Spleen (tissue), 11 donors: ENCODE results near the gene TEX2. TPM values are rescaled to one million over a fixed set of nuclear protein-coding genes. Genes with fewer than 3 reads are reported as not detected.

Experiments used
- DNase-seq: peaks from one replicate; pipeline ENCODE4 v3.0.0-alpha.2; 2020
- H3K27ac ChIP-seq, 8 donors: fragments of 200-600 bp; sonication (generic) in 7 of 8; 1 replicate in 4 of 8; 2 replicates in 4 of 8; pipeline versions ENCODE4 v1.5.0 to v1.8.0; 2016 to 2021; ENCODE audit warnings: inconsistent platforms in 4 of 8, mild to moderate bottlenecking in 4 of 8, moderate library complexity in 1 of 8
- H3K27me3 ChIP-seq, 7 donors: fragments of 200-600 bp; sonication (generic) in 6 of 7; replicated peaks in 1 of 7; 1 replicate in 4 of 7; 2 replicates in 3 of 7; pipeline versions ENCODE4 v1.5.0 to v1.8.0; 2016 to 2021; ENCODE audit warnings: inconsistent platforms in 3 of 7, mild to moderate bottlenecking in 1 of 7
- H3K36me3 ChIP-seq, 6 donors: fragments of 200-600 bp; sonication (generic) in 5 of 6; 1 replicate in 4 of 6; 2 replicates in 2 of 6; pipeline versions ENCODE4 v1.5.0 to v1.8.0; 2016 to 2021; ENCODE audit warnings: inconsistent platforms in 2 of 6
- H3K4me1 ChIP-seq, 6 donors: fragments of 200-600 bp; sonication (generic) in 5 of 6; 1 replicate in 3 of 6; 2 replicates in 3 of 6; pipeline versions ENCODE4 v1.5.0 to v1.8.0; 2016 to 2021; ENCODE audit warnings: inconsistent platforms in 3 of 6
- H3K4me3 ChIP-seq, 8 donors: fragments of 200-600 bp; sonication (generic) in 7 of 8; 1 replicate in 4 of 8; 2 replicates in 4 of 8; pipeline versions ENCODE4 v1.5.0 to v1.8.0; 2016 to 2021; ENCODE audit warnings: inconsistent platforms in 4 of 8, mild to moderate bottlenecking in 4 of 8, moderate library complexity in 2 of 8
- H3K9me3 ChIP-seq, 8 donors: fragments of 200-600 bp; sonication (generic) in 7 of 8; 1 replicate in 4 of 8; 2 replicates in 4 of 8; pipeline versions ENCODE4 v1.5.0 to v1.8.0; 2016 to 2021; ENCODE audit warnings: inconsistent platforms in 4 of 8
- CTCF ChIP-seq, 11 experiments: fragments of 200-600 bp in 7 of 11; fragments of 450-650 bp in 4 of 11; sonication (generic) in 4 of 11; IDR thresholded peaks in 8 of 11; conservative IDR thresholded peaks in 3 of 11; 1 replicate in 7 of 11; 2 replicates in 4 of 11; pipeline versions ENCODE4 v1.4.0 to v1.8.0; 2016 to 2021; ENCODE audit warnings: antibody characterized with exemption in 11 of 11, inconsistent platforms in 4 of 11, mild to moderate bottlenecking in 1 of 11
- POLR2A ChIP-seq, 3 donors: fragments of 450-650 bp; IDR thresholded peaks; one replicate each; pipeline ENCODE4 v1.5.1; 2017; ENCODE audit warnings: antibody characterized with exemption in 3 of 3, mild to moderate bottlenecking in 1 of 3
- POLR2AphosphoS5 ChIP-seq, 3 donors: sonication (generic); formaldehyde crosslinking; IDR thresholded peaks; one replicate each; pipeline ENCODE4 v1.5.1; 2017; ENCODE audit warnings: antibody characterized with exemption in 3 of 3
- WGBS, 5 donors: extraction: QIAGEN DNeasy Blood & Tissue Kit in 3 of 5; methylation state at CpG; one replicate each; pipeline versions ENCODE4 v1.1.5 to v1.1.7; 2013 to 2018; 5-methylcytosine and 5-hydroxymethylcytosine counted together
- intact Hi-C: fragments of 100-400 bp; cut with DNase I; formaldehyde crosslinking; loops from one replicate; pipeline ENCODE4 v1.15.0; 2023; ENCODE audit warnings: low total_unique reads
- polyA plus RNA-seq, 3 donors: library from polyadenylated mRNA; stranded (reverse); fragments of 200-250 nt; gene quantifications; one replicate each; pipeline ENCODE4 v1.2.1, GENCODE V29; 2013
- total RNA-seq, 7 donors: library from RNA; depleted of rRNA in 3 of 7; stranded (reverse); fragments of >200 nt in 3 of 7; fragmentation: NEBNext Ultra II Directional in 4 of 7; extraction: Animal tissue kit (Norgen Biotek cat#: 25700) in 4 of 7; gene quantifications; one replicate each; pipeline versions ENCODE4 v1.1.0 to v1.2.1, GENCODE V29; 2016 to 2021
- donor health status: healthy with polysubstance abuse.
- donor health status: DM: no; HTN: no; CAD: no; lungs with moderate emphysema.
- donor health status: DM: no; HTN: no; CAD: no.
- donor health status: Bipolar disorder and iron deficiency.
- donor health status: healthy.
- donor health status: DM: no; HTN: no; CAD: no.
- donor health status: DM: yes; HTN: yes; CAD: no.

TEX2 gene
- total and polyA plus RNA-seq, 10 donors: 3.0 to 44.5 (median 26.7) TPM

GRCh38 chr17:64232466-64233262, 30.4 kb downstream of the TEX2 start:
- DNase-seq: no peak
- H3K4me1 ChIP-seq: peaks cover 0 to 17% (median 6%) of the 10 kb centered on the region in 6 donors
- H3K27ac ChIP-seq: no peak overlapping the region
- TF ChIP-seq POLR2AphosphoS5 (IDR thresholded peaks at IDR 0.05) (no peak), POLR2A (IDR thresholded peaks at IDR 0.05) (no peak)
- H3K9me3 ChIP-seq: no peaks in the 10 kb centered on the region
- intact Hi-C loops: no loop called here
- peaks cover 0 to 10% (median 0%) of the 10 kb centered on the region in 6 donors for H3K36me3 ChIP-seq
- H3K4me3 ChIP-seq: no peak overlapping the region
- no peaks in the 10 kb centered on the region for H3K27me3 ChIP-seq
- WGBS, 5 donors: 93 to 100% (median 97%) methylated on average over 2 of the region's 2 CpGs

- Histone ChIP-seq H3K27ac (peak overlapping the region in 1 of 8 donors; percentile 1), H3K4me3 (no peak overlapping the region), H3K4me1 (peaks cover 0 to 12% (median 6%) of the 10 kb centered on the region in 6 donors), H3K36me3 (peaks cover 0 to 10% (median 0%) of the 10 kb centered on the region in 6 donors), H3K9me3 (no peaks in the 10 kb centered on the region), H3K27me3 (no peaks in the 10 kb centered on the region)
- TF ChIP-seq POLR2AphosphoS5 (IDR thresholded peaks at IDR 0.05) (no peak), POLR2A (IDR thresholded peaks at IDR 0.05) (no peak), CTCF (IDR thresholded peaks at IDR 0.05 in 8 of 11, conservative IDR thresholded peaks at IDR 0.05 in 3 of 11) (no peak)
- DNase-seq: no peak
- intact Hi-C loops: no loop called here
- WGBS, 5 donors: 92 to 97% (median 95%) methylated on average over 6 of the region's 6 CpGs
These were observed 31.4 kb downstream of the TEX2 start for GRCh38 chr17:64231567-64232141.

- intact Hi-C loops: no loop called here
- H3K4me1 ChIP-seq: peaks cover 0 to 12% (median 5%) of the 10 kb centered on the region in 6 donors
- no peak overlapping the region for H3K4me3 ChIP-seq
- WGBS, 5 donors: 83 to 96% (median 90%) methylated on average over 1 of the region's 1 CpG
- peak overlapping the region in 2 of 8 donors; percentile 1 to 25 for H3K27ac ChIP-seq
- no peaks in the 10 kb centered on the region for H3K9me3 ChIP-seq
- H3K27me3 ChIP-seq: no peaks in the 10 kb centered on the region
- DNase-seq: no peak
- H3K36me3 ChIP-seq: peaks cover 0 to 10% (median 0%) of the 10 kb centered on the region in 6 donors
- no peak for TF ChIP-seq POLR2A (IDR thresholded peaks at IDR 0.05)
- TF ChIP-seq CTCF (IDR thresholded peaks at IDR 0.05 in 8 of 11, conservative IDR thresholded peaks at IDR 0.05 in 3 of 11): no peak
- no peak for TF ChIP-seq POLR2AphosphoS5 (IDR thresholded peaks at IDR 0.05)
These were observed 32.2 kb downstream of the TEX2 start for GRCh38 chr17:64230791-64231408.

- Histone ChIP-seq H3K9me3 (no peaks in the 10 kb centered on the region), H3K27me3 (no peaks in the 10 kb centered on the region), H3K4me1 (peaks cover 0 to 12% (median 5%) of the 10 kb centered on the region in 6 donors), H3K36me3 (peaks cover 0 to 10% (median 0%) of the 10 kb centered on the region in 6 donors), H3K4me3 (no peak overlapping the region), H3K27ac (peak overlapping the region in 2 of 8 donors; percentile 22 to 25)
- no peak for TF ChIP-seq POLR2AphosphoS5 (IDR thresholded peaks at IDR 0.05)
- no peak for TF ChIP-seq CTCF (IDR thresholded peaks at IDR 0.05 in 8 of 11, conservative IDR thresholded peaks at IDR 0.05 in 3 of 11)
- TF ChIP-seq POLR2A (IDR thresholded peaks at IDR 0.05): no peak
- DNase-seq: no peak
- intact Hi-C loops: no loop called here
- 86 to 92% (median 89%) methylated on average over 7 to 8 of the region's 8 CpGs for WGBS, 5 donors
These were observed 33.0 kb downstream of the TEX2 start for GRCh38 chr17:64229815-64230728.
